ENCODE results near the gene SDSL.

The SDSL gene, protein sequence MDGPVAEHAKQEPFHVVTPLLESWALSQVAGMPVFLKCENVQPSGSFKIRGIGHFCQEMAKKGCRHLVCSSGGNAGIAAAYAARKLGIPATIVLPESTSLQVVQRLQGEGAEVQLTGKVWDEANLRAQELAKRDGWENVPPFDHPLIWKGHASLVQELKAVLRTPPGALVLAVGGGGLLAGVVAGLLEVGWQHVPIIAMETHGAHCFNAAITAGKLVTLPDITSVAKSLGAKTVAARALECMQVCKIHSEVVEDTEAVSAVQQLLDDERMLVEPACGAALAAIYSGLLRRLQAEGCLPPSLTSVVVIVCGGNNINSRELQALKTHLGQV

DNA sequence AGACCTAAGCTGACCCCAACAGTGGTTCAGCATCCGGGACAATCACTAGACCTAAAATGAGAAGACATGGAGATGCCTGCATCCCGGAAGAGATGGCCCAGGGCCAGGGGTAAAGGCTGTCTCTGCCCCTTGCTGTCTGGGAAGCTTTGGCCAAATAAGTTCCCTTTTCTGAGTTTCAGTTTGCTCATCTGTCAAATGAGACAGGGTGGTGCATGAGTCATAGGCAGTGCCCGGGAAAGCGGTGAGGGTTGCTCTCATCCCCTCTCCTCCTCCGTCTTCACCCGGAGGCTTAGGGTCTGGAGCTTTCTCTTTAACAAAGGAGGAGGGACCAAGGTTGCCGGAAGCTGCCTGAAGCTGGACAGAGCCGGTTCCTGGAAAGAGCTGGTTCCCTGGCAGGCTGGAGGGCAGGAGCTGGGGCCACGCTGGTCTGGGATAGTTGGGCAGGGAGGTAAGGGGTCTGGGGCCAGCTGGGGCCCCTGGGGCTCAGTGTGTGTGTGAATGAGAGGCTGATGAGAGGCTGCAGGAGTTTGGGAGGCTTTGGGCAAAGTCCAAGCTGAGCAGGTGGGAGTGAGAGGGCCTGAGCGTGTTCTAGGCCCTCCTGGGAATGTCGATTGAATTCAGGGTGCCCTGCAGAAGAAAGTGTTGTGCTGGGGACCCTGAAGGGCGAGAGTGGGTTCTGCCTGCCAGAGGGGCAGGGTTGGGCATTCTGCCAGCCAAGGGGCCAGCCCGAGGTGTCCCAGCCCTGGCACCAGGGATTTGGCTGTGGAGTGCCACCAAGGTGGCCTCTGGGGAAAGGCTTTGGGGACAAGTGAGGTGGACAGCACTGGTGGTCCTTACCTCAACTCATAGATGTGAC is at the start of gene SDSL:
Gene SDSL (plus strand): TSS at position 351 of the 856 bp plus-strand sequence. CDS start 5,603 bp downstream, outside the sequence.
- peak; percentile 75 for DNase-seq (ENCODE audit: low spot score)

DNA sequence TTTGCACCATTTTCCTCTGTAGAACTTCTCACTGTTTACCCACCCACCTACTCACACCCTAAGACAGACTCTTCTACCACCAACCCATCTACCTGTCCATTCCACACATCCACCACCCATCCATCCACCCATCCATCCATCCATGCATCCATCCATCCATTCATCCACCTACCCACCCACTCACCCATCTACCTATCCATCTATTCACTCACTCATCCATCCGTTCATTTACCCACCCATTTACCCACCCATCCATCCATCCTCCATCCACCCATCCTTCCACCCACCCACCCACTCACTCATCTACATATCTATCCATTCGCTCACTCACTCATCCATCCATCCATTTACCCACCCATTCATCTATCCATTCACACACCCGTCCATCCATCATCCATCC is 48.7 kb upstream of the SDSL start:
- no peak for DNase-seq (ENCODE audit: low spot score)

DNA sequence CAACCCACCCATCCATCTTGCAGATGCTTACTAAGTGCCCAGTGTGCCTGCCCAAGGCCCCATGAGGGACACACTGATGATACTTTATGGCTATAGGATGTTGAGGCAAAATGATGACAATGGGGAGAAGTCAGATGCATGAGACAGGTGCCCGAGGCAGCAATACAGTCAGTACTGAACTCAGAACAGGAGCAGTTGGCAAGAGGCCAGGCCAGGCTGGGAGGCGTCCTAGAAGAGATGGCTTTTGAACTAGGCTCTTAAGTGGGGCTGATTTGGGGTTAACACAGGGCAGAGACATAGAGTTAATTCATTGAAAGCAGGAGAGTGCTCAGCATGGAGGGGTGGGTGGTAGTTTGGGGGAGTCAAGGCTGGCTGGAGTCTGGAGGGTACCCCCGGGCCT is 48.2 kb upstream of the SDSL start:
- no peak for DNase-seq (ENCODE audit: low spot score)

DNA sequence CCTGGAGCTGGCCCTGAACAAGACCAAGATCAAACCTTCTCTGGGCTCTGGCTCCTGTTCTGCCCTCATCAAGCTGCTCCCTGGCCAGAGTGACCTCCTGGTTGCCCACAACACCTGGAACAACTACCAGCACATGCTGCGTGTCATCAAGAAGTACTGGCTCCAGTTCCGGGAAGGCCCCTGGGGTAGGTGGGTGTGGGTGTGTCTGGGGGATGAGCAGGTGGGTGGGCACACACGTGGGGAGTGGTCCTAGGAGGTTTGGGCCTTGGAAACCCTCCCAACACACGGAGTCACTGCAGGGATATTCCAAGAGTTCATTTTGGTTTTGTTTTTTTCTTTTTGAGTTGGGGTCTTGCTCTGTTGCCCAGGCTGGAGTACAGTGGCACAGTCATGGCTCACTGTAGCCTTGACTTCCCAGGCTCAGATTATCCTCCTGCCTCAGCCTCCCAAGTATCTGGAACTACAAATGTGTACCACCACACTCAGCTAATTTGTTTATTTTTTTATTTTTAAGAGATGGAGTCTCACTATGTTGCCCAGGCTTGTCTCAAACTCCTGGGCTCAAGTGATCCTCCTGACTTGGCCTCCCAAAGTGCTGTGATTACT is 47.3 kb upstream of the SDSL start:
- DNase-seq (ENCODE audit: low spot score): no peak

DNA sequence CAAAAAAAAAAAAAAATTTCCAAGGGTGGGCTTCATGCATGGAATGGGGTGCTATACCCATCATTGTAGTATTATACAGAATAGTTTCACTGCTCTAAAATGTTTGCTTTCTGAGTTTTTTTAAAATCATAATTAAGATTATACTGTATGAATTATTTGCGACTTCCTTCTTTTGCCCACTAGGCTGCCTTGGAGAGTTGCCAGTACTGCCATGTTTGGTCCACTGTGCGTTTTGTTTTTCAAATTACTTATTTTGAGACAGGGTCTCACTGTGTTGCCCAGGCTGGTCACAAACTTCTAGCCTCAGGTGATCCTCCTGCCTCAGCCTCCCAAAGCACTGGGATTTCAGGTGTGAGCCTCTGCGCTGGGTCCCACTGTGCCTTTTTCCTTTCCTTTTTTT is 43.9 kb upstream of the SDSL start:
- no peak for DNase-seq (ENCODE audit: low spot score)

DNA sequence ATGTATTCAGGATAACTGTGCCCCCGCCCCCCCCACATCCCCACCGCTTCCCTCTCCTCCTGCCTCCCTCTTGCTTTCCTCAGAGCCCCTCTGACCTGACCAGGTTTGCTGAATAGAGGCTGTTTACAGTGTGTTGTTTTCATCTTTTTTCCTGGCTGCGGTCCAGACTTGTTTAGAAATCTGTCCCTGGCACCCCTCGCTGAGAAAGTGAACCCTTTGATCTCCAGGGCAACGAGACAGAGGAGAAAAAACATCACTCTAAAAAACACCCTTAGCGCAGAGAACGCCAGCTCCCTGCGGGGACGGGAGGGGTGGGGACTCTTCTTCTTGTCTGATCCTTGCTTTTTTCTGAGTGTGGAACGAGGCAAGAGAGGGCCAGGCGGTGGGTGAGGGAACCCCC is 41.0 kb upstream of the SDSL start:
- DNase-seq (ENCODE audit: low spot score): no peak

DNA sequence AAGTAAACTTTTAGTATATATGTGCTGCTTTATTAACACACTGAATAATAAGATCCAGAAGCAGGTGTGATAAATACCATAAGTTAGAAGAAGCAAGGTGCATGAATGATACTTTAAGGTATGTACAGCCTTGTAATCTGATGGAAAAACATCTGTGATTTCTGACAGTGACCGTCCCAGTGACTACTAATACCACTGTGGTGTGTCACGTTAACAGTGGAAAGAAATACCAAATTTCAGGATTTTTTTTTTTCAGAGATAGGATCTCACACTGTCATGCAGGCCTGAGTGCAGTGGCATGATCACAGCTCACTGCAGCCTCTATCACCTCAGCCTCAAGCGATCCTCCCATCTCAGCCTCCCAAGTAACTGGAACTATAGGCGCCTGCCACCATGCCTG is 40.0 kb upstream of the SDSL start:
- DNase-seq (ENCODE audit: low spot score): no peak

DNA sequence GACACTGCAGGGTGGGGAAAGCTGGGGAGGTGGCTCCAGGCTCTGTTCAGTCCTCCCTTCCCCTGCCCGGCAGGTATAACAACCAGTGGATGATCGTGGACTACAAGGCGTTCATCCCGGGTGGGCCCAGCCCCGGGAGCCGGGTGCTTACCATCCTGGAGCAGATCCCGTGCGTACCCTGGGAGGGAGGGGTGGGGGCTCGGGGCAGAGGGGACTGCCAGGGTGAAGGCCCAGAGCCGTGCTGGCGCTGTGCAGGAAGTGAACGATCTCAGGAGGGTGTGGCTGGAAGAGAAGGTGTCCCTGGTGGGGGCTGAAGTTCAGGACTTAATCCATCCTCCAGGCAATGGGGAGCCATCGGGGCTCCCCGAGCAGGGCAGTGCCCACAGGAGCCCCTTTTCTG is 37.4 kb upstream of the SDSL start:
- no peak for DNase-seq (ENCODE audit: low spot score)

DNA sequence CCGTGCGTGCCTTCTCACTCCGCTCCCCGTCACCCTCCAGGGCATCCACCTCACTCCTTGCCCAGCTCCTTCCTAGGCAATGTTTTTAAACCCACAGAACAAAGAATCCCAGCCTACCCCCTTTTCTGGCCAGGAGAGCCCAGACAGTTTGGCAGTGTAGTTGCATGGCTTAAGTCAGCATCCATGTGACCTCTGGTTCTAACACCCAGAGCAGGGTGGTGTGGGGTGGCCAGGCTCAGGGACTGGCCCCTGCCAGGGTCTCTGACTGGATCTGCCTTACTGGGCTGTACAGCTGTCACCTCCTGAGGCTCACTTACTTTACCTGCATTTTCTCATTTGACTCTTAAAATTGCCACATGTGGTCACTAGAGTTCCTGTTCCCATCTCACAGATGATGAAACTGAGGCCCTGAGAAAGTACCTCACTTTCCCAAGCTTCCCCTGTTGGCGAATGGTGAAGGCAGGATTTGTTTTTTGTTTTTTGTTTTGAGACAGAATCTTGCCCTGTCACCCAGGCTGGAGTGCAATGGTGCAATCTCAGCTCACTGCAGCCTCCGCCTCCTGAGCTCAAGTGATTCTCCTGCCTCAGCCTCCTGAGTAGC is 36.8 kb upstream of the SDSL start:
- no peak for DNase-seq (ENCODE audit: low spot score)

DNA sequence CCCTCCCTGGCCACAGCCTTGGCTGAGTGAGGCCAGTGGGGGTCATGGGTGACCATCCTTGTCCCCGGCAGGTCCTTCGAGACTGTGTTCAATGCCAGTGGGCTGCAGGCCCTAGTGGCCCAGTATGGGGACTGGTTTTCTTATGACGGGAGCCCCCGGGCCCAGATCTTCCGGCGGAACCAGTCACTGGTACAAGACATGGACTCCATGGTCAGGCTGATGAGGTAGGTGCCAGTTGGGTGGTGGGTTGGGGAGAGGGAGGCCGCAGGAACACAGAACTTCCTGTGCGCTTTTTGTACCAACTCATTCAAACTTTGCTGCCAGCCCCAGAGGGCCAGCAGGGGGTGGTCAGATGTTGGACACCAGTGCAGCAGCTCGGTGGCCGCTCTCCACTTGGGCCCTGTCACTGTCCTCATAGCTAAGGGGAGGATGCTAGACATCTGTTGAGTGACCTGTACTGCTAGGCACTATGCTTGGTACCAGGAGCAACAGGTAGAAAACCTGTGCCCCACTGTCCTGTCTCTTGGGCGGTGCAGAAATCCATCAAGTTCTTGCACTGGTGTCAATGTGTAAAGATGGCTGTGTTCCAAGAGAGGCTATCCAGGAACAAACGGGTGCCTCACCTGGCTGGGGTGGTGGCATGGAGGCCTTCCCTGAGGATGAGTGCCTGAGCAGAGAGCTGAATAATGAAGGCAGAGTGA is 35.2 kb upstream of the SDSL start:
- no peak for DNase-seq (ENCODE audit: low spot score)

DNA sequence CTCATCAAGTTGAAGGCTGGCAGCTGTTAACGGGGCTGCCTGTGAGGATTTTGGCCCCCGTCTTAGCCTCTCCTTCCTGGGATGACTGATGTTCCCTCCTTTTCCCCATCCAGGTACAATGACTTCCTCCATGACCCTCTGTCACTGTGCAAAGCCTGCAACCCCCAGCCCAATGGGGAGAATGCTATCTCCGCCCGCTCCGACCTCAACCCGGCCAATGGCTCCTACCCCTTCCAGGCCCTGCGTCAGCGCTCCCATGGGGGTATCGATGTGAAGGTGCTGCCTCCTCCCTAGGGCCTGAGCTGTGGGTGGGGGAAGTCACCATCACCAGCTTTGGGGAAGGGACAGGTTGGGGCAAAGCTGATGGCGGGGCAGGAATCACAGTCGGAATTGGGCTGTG is 34.5 kb upstream of the SDSL start:
- no peak for DNase-seq (ENCODE audit: low spot score)

DNA sequence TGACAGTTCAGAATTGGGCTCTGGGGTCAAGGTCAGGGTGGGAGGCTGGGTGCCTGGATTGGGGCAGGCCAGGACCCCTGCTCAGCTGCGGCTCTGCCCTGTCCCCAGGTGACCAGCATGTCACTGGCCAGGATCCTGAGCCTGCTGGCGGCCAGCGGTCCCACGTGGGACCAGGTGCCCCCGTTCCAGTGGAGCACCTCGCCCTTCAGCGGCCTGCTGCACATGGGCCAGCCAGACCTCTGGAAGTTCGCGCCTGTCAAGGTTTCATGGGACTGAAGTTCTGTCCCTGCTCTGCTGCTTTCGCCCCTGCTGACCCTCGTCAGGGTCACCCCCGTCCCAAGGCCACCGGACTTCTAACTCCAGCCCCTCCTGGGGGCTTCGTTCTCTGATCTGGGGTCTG is 33.8 kb upstream of the SDSL start:
- DNase-seq (ENCODE audit: low spot score): no peak

DNA sequence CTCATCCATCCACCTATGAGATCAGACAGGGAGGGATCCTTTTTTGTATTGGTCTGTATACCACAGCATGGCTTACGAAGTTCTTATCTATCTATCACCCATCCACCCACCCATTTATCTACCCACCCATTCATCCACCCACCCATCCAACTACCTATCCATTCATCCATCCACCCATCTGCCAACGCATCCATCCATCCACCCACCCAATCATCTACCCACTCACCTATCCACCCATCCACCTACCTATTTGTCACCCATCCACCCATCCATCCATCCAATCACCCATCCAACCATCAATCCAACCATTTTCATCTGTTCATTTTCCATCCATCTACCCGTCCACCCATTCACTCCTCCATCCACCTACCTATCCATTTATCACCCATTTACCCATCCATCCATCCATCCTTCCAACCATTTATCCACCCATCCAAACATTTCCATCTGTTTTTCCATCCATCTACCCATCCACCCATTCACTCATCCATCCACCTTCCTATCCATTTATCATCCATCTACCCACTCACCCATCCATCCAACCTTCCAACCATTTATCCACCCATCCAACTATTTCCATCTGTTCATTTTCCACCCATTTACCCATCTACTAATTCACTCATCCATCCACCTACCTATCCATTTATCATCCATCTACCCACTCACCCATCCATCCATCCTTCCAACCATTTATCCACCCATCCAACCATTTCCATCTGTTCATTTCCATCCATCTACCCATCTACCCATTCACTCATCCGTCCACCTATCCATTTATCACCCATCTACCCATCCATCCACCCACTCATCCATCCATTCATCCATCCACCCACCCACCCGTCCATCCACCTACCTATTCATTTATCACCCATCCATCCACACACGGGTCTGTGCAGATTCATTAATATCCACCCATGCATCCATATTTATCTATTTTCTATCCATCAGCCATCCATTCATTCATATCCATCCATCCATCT is 31.8 kb upstream of the SDSL start:
- DNase-seq (ENCODE audit: low spot score): no peak

DNA sequence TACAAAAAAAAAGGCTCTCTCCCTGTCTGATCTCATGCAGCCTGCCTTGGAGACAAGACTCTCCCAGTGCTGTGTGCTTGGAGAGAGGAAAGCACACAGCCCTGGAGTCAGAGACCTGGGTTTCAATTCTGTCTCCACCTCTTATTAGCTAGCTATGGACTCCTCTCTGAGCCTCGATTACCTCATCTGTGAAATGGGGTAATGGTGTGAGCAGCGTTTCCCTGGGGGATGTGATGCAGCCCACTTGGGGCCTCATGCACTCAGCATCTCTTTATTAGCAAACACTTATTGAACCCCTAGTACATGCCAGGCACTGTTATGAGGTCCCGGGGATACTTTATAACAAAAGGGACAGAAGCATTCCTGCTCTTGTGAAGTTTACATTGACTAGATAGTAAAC is 31.0 kb upstream of the SDSL start:
- DNase-seq (ENCODE audit: low spot score): no peak

DNA sequence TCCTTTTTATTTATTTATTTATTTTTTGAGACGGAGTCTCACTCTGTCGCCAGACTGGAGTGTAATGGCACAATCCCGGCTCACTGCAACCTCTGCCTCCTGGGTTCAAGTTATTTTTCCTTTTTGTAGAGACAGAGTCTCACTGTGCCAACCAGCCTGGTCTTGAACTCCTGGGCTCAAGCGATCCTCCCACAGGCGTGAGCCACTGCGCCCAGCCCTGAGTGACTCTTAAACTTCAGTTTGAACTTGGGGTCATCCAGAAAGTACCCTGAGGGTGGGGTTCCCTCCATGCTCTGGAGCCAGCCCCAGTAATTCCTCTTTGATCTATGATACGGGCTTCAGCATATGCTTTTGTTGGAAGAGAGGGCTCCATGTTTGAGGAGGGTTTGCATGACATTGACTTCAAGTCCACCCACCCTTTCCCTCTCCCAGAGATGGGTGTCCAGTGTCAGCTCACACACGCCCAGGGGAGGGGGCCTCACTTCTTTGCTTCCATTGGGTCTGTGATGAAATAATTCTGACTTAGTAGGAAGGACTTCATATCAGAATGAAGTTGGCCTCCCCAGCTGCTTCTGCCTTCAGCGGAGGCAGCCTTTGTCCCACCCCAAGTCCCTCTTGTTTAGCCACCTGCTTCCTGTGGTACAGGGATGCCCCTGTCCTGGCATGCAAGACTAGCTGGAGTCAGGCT is 30.4 kb upstream of the SDSL start:
- no peak for DNase-seq (ENCODE audit: low spot score)

DNA sequence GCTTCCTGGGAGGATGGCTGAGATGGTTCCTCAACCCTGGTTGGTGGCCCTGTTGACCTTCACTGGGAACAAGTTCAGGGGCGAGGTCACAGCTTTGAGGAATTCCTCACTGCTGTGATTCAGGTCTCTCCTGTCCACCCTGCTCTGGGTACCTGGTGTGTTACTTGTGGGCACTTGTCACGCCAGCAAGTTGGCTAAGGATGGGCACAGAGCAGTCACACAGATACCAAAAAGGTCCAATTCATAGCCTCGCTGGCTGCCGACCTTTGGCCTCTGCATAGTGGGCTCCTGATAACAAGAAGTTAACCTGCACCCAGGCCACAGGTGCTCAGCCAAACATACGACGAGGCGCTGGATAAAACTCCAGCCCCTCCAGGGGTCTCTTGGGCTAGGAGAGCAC is 29.7 kb upstream of the SDSL start:
- no peak for DNase-seq (ENCODE audit: low spot score)

DNA sequence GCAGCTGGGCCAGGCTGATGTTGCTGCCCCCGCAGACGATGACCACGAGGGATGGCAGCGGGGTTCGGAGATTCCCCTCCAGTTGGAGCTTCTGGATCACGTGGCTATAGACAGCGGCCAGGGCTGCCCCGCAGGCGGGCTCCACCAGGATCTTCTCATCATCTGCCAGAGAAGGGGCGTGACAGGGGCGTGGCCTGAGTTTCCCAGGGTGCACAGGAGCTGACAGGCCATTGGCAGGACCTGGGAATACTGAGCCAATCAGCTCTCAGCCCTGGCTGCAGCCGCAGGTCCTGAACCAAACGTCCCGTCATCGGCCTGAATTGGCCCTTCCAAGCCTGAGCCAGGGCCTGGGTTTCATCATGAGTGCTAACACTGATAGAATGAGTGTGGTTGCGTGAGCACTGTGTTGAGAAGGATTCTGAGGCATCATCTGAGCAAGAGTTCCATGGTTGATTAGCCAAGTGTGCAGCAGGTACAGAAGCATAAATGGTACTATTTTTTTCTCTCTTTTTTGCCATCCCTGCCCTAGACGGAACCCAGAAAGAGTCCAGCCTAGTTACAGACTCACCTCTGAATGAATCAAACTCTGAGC is 29.1 kb upstream of the SDSL start:
- peak; percentile 98 for DNase-seq (ENCODE audit: low spot score)

DNA sequence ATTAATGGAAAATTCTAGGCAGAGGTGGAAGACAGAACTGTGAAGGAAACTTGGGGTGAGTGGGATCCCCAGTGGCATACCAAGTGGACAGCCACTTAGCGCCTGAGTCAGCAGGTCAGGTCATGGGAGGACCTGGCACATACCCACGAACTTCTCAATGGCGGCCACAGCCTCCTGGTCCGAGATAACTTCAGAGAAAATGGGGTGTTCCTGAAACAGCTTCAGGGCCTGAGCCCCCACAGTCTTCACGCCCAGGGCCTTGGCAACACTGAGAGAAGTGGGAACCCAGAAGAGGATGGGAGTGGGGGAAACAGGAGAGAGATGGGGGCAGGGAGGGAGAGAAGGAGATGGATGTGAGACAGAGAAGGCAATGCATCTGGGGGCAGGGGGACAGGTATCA is 28.4 kb upstream of the SDSL start:
- DNase-seq (ENCODE audit: low spot score): no peak

DNA sequence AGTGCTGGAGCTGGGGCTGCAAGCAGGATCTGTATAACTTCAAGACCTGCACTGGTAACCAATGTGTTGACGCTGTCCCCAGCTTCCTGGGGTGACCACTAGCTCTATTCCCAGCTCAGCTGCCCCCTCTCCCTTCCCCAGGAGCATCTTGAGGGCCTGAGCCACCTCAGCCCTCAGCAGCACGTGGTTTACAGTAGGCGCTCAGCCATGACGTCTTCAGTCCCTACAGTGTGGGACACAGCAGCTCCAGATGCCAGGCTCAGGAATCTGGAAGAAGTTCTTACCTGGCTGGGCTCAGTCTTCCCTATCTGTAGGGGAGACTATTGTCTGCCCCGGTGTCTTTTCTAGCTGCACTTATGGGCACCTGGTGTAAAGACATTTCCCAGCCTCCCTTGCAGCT is 27.1 kb upstream of the SDSL start:
- no peak for DNase-seq (ENCODE audit: low spot score)

DNA sequence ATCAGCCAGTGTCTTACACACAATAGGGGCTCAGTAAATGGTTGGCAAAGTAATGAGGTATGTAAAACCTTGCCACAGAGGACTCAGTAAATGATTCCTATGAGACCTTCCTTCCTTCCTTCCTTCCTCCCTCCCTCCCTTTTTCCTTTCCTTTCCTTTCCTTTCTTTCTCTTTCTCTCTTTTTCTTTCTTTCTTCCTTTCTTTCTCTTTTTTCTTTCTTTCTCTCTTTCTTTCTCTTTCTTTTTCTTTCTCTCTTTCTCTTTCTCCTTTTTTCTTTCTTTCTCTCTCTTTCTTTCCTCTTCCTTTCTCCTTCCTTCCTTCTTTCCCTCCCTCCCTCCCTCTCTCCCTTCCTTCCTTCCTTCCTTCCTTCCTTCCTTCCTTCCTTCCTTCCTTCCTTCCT is 26.0 kb upstream of the SDSL start:
- no peak for DNase-seq (ENCODE audit: low spot score)
